HepG2 (cell line): ENCODE results near the gene KCTD18. TPM values are rescaled to one million over a fixed set of nuclear protein-coding genes. Genes with fewer than 3 reads are reported as not detected.

Experiments used
- ARHGAP35 ChIP-seq: sonication (generic); formaldehyde crosslinking; IDR thresholded peaks from 2 replicates; pipeline ENCODE4 v1.9.0; 2022; ENCODE audit warnings: mild to moderate bottlenecking, inconsistent platforms, moderate library complexity, missing genetic modification reagents, borderline replicate concordance
- GABPA ChIP-seq, 2 experiments: IDR thresholded peaks; 2 replicates each; pipeline ENCODE4 v1.6.1; 2011 to 2016; ENCODE audit warnings: low read depth in 2 of 2, low read length in 1 of 2, missing biosample characterization in 1 of 2, missing genetic modification characterization in 1 of 2
- HNRNPK ChIP-seq: fragments of 200-400 bp; formaldehyde crosslinking; IDR thresholded peaks from 2 replicates; pipeline ENCODE4 v1.6.1; 2018; ENCODE audit warnings: low read length, low read depth, moderate library complexity, mild to moderate bottlenecking; ENCODE audit not compliant: poor library complexity, severe bottlenecking
- KLF9 ChIP-seq: IDR thresholded peaks from 2 replicates; pipeline ENCODE4 v1.6.1; 2016; ENCODE audit warnings: low read depth
- MTA3 ChIP-seq: sonication (generic); formaldehyde crosslinking; IDR thresholded peaks from 2 replicates; pipeline ENCODE4 v1.4.0; 2020; ENCODE audit warnings: missing genetic modification reagents
- SIX1 ChIP-seq: sonication (generic); formaldehyde crosslinking; IDR thresholded peaks from 2 replicates; pipeline ENCODE4 v1.4.0; 2020; ENCODE audit warnings: missing genetic modification reagents, borderline replicate concordance
- U2AF1 ChIP-seq: fragments of 200-400 bp; formaldehyde crosslinking; optimal IDR thresholded peaks from 2 replicates; pipeline ENCODE3; 2017; ENCODE audit warnings: mild to moderate bottlenecking, low read depth, low read length
- ZFX ChIP-seq: sonication (generic); formaldehyde crosslinking; IDR thresholded peaks from 2 replicates; pipeline ENCODE4 v1.4.0; 2020; ENCODE audit warnings: mild to moderate bottlenecking, low read depth, missing genetic modification reagents, moderate library complexity
- ZNF282 ChIP-seq: fragments of 450-650 bp; IDR thresholded peaks from 2 replicates; pipeline ENCODE4 v1.6.1; 2018; ENCODE audit not compliant: partially characterized antibody
- ZNF331 ChIP-seq: sonication (generic); formaldehyde crosslinking; IDR thresholded peaks from 2 replicates; pipeline ENCODE4 v1.4.0; 2020; ENCODE audit warnings: missing genetic modification reagents
- ZNF441 ChIP-seq: sonication (generic); formaldehyde crosslinking; IDR thresholded peaks from 2 replicates; pipeline ENCODE4 v1.7.0; 2021; ENCODE audit warnings: missing genetic modification reagents, borderline replicate concordance
- ZNF615 ChIP-seq: sonication (generic); formaldehyde crosslinking; IDR thresholded peaks from 2 replicates; pipeline ENCODE4 v1.5.0; 2020; ENCODE audit warnings: mild to moderate bottlenecking, missing genetic modification reagents, borderline replicate concordance
- polyA plus RNA-seq, 8 experiments: library from polyadenylated mRNA; depleted of rRNA in 3 of 8; stranded (reverse) in 7 of 8; unstranded in 1 of 8; fragments of >200 nt; fragmentation: Illumina TruSeq in 4 of 8; extraction: Trizol in 4 of 8; gene quantifications; 2 replicates each; pipeline versions ENCODE4 v1.2.1 to v1.2.3, GENCODE V29; 2011 to 2016; ENCODE audit warnings: low read depth in 4 of 8, missing spikeins in 1 of 8, mixed read lengths in 1 of 8; ENCODE audit not compliant: insufficient read depth in 1 of 8
- total RNA-seq, 5 experiments: library from RNA; depleted of rRNA; stranded (reverse); fragments of >200 nt; fragmentation: Illumina TruSeq; extraction: Trizol; gene quantifications; 2 replicates each; pipeline ENCODE4 v1.2.3, GENCODE V29; 2016; ENCODE audit warnings: low read depth in 1 of 5
- TF ChIP-seq, protein P1 (sequence below): sonication (generic); formaldehyde crosslinking; IDR thresholded peaks from 2 replicates; pipeline ENCODE4 v1.5.1; 2020; ENCODE audit warnings: mild to moderate bottlenecking, missing genetic modification reagents, borderline replicate concordance
- TF ChIP-seq, protein P2 (sequence below): sonication (generic); IDR thresholded peaks from 2 replicates; pipeline ENCODE4 v1.6.1; 2016; ENCODE audit warnings: low read depth, borderline replicate concordance
- TF ChIP-seq, protein P3 (sequence below): sonication (generic); formaldehyde crosslinking; IDR thresholded peaks from 2 replicates; pipeline ENCODE4 v1.4.0; 2020; ENCODE audit warnings: missing genetic modification reagents

KCTD18 gene
- total and polyA plus RNA-seq, 2 of the 13 experiments (the other 11 are each of a cell fraction or from before 2014, with no cell fraction given): 2.2 to 7.1 TPM

DNA sequence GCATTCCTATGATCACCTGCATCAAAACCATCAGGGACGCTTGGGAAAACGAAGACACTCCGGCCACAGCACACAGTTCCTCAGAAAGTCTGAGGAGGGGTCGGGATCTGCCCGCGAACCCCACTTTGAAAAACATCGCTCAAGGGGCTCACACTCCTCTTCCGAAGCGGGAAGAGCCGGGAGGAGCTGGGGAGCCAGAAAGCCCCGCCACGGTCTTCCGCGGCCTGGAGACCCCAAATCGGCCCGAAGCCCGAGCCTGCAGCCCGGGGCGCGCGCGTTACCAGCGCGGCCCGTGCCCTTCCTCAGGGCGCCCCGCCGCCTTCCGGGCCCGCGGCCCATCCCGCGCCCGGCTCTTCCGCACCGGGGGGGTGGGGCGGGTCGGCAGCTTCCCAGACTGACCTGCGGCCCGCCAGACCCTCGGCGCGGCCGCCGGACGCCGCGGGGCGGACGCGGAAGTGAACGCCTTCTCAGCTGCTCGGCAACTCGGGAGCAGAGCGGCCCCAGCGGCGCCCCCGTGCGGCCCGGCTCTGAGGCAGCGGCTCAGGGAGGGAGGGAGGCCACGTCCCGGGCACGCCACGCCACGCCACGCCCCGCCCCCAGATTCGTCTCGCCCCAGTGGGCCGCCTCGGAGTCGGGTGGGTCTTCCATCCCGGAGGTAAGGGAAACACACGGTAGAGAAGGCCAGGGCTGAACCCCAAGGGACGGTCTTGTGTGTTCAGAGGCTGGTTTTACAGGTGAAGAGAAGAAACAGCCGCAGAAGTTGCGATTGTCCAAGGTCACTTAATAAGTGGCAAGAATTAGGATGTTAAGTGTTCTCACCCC is at the start of gene KCTD18 (continued):
- TF ChIP-seq, protein P1, sequence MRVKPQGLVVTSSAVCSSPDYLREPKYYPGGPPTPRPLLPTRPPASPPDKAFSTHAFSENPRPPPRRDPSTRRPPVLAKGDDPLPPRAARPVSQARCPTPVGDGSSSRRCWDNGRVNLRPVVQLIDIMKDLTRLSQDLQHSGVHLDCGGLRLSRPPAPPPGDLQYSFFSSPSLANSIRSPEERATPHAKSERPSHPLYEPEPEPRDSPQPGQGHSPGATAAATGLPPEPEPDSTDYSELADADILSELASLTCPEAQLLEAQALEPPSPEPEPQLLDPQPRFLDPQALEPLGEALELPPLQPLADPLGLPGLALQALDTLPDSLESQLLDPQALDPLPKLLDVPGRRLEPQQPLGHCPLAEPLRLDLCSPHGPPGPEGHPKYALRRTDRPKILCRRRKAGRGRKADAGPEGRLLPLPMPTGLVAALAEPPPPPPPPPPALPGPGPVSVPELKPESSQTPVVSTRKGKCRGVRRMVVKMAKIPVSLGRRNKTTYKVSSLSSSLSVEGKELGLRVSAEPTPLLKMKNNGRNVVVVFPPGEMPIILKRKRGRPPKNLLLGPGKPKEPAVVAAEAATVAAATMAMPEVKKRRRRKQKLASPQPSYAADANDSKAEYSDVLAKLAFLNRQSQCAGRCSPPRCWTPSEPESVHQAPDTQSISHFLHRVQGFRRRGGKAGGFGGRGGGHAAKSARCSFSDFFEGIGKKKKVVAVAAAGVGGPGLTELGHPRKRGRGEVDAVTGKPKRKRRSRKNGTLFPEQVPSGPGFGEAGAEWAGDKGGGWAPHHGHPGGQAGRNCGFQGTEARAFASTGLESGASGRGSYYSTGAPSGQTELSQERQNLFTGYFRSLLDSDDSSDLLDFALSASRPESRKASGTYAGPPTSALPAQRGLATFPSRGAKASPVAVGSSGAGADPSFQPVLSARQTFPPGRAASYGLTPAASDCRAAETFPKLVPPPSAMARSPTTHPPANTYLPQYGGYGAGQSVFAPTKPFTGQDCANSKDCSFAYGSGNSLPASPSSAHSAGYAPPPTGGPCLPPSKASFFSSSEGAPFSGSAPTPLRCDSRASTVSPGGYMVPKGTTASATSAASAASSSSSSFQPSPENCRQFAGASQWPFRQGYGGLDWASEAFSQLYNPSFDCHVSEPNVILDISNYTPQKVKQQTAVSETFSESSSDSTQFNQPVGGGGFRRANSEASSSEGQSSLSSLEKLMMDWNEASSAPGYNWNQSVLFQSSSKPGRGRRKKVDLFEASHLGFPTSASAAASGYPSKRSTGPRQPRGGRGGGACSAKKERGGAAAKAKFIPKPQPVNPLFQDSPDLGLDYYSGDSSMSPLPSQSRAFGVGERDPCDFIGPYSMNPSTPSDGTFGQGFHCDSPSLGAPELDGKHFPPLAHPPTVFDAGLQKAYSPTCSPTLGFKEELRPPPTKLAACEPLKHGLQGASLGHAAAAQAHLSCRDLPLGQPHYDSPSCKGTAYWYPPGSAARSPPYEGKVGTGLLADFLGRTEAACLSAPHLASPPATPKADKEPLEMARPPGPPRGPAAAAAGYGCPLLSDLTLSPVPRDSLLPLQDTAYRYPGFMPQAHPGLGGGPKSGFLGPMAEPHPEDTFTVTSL: peak; percentile 67
- TF ChIP-seq, protein P2, sequence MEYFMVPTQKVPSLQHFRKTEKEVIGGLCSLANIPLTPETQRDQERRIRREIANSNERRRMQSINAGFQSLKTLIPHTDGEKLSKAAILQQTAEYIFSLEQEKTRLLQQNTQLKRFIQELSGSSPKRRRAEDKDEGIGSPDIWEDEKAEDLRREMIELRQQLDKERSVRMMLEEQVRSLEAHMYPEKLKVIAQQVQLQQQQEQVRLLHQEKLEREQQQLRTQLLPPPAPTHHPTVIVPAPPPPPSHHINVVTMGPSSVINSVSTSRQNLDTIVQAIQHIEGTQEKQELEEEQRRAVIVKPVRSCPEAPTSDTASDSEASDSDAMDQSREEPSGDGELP: peak; percentile 95; the same call in 1 of the 2 replicates
- peak; percentile 95 for TF ChIP-seq ZFX (CRISPR knock-in tag)
- TF ChIP-seq ZNF282: no peak
- no peak for TF ChIP-seq MTA3 (CRISPR knock-in tag)
- peak; percentile 83 for TF ChIP-seq ZNF615
- TF ChIP-seq GABPA (IDR thresholded peaks at IDR 0.05; ENCODE audit: low read depth, low read length): peak; percentile 71
- TF ChIP-seq GABPA (CRISPR knock-in tag; IDR thresholded peaks at IDR 0.05; ENCODE audit: low read depth): peak; percentile 42; the same call in 1 of the 2 replicates
- TF ChIP-seq ZNF441 (CRISPR knock-in tag): peak; percentile 94
- TF ChIP-seq, protein P3, sequence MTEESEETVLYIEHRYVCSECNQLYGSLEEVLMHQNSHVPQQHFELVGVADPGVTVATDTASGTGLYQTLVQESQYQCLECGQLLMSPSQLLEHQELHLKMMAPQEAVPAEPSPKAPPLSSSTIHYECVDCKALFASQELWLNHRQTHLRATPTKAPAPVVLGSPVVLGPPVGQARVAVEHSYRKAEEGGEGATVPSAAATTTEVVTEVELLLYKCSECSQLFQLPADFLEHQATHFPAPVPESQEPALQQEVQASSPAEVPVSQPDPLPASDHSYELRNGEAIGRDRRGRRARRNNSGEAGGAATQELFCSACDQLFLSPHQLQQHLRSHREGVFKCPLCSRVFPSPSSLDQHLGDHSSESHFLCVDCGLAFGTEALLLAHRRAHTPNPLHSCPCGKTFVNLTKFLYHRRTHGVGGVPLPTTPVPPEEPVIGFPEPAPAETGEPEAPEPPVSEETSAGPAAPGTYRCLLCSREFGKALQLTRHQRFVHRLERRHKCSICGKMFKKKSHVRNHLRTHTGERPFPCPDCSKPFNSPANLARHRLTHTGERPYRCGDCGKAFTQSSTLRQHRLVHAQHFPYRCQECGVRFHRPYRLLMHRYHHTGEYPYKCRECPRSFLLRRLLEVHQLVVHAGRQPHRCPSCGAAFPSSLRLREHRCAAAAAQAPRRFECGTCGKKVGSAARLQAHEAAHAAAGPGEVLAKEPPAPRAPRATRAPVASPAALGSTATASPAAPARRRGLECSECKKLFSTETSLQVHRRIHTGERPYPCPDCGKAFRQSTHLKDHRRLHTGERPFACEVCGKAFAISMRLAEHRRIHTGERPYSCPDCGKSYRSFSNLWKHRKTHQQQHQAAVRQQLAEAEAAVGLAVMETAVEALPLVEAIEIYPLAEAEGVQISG (CRISPR knock-in tag): peak; percentile 98
- peak; percentile 87; the same call in 1 of the 2 replicates for TF ChIP-seq KLF9 (CRISPR knock-in tag)
- TF ChIP-seq ZNF331 (CRISPR knock-in tag): peak; percentile 88
- TF ChIP-seq U2AF1: peak; percentile 41
- peak; percentile 82; the same call in 1 of the 2 replicates for TF ChIP-seq ARHGAP35 (CRISPR knock-in tag)
- peak; percentile 88 for TF ChIP-seq HNRNPK
- TF ChIP-seq SIX1: no peak
